Right cardiac atrium (tissue), 5 donors: ENCODE data around the gene CIDEA. TPM values are rescaled to one million over a fixed set of nuclear protein-coding genes. Genes with fewer than 3 reads are reported as not detected.
A peak's percentile ranks its signal among the peaks of the same experiment; 100 is the strongest.
"Not testable (repeated sequence)": the region's sequence is repeated elsewhere in the genome, so short reads cannot be mapped to it uniquely, and the experiment has no call there.

Experiments used
- ATAC-seq, 2 donors: fragments of 200-7000 bp; cut with Tn5 transposase; one replicate each; pipeline versions ENCODE4 v1.8.0 to v1.9.1; 2020; ENCODE audit warnings: moderate library complexity in 2 of 2, mild to moderate bottlenecking in 1 of 2
- DNase-seq, 3 donors: peaks; one replicate each; pipeline ENCODE4 v3.0.0-alpha.2; 2020
- H3K27ac ChIP-seq: one replicate; pipeline ENCODE4 v1.5.1; 2013; ENCODE audit warnings: mild to moderate bottlenecking, low read length, control low read depth, moderate library complexity
- H3K27me3 ChIP-seq: one replicate; pipeline ENCODE4 v1.6.1; 2013; ENCODE audit not compliant: control insufficient read depth, insufficient read depth
- H3K4me1 ChIP-seq: one replicate; pipeline ENCODE4 v1.6.1; 2013; ENCODE audit warnings: low read length; ENCODE audit not compliant: control insufficient read depth, insufficient read depth
- H3K4me3 ChIP-seq: one replicate; pipeline ENCODE4 v1.5.1; 2013; ENCODE audit warnings: low read length, control low read depth
- H3K9me3 ChIP-seq: one replicate; pipeline ENCODE4 v1.6.1; 2013; ENCODE audit warnings: low read length; ENCODE audit not compliant: control insufficient read depth
- WGBS: extraction: QIAGEN DNeasy Blood & Tissue Kit; methylation state at CpG from one replicate; pipeline ENCODE4 v1.1.7; 2013; 5-methylcytosine and 5-hydroxymethylcytosine counted together
- intact Hi-C, 4 donors: fragments of 100-400 bp; cut with DNase I; formaldehyde crosslinking; loops; one replicate each; pipeline versions ENCODE4 v1.11.0 to v1.14.0; 2022 to 2023
- polyA plus RNA-seq: library from polyadenylated mRNA; stranded (reverse); fragments of 200-250 nt; gene quantifications from one replicate; pipeline ENCODE4 v1.2.3, GENCODE V29; 2013
- total RNA-seq, 4 donors: library from RNA; stranded (reverse); fragmentation: NEBNext Ultra II Directional; extraction: Animal tissue kit (Norgen Biotek cat#: 25700); gene quantifications; one replicate each; pipeline ENCODE4 v1.2.1, GENCODE V29; 2021
- donor health status: healthy with polysubstance abuse.
- donor health status: DM: no; HTN: yes; CAD: no.
- donor health status: DM: no; HTN: no; CAD: no.
- donor health status: DM: no; HTN: yes; CAD: no; lungs with severe emphysema.
- donor health status: DM: yes; HTN: yes; CAD: no.

Gene CIDEA
- total and polyA plus RNA-seq, 5 donors, result 0.26 to 6.0 (median 0.77) TPM

GRCh38 chr18:12228308-12228707, 25.9 kb upstream of the CIDEA start:
- WGBS, result 48% methylated on average over 3 of the region's 3 CpGs
- intact Hi-C loops, H3K27ac ChIP-seq, ATAC-seq, H3K4me3 ChIP-seq, H3K9me3 ChIP-seq, DNase-seq, H3K4me1 ChIP-seq, H3K27me3 ChIP-seq: not testable (repeated sequence)

GRCh38 chr18:12230561-12230960, 23.6 kb upstream of the CIDEA start:
- not testable (repeated sequence) for H3K27ac ChIP-seq, H3K4me3 ChIP-seq, H3K27me3 ChIP-seq, H3K4me1 ChIP-seq, H3K9me3 ChIP-seq, DNase-seq, ATAC-seq
- intact Hi-C loops, result loop anchor here in 1 of 4 donors (10.0 kb wide), 1 partner anchor 136 kb away; the partner anchor contains the start of gene ANKRD62
- WGBS, result 96% methylated on average over 8 of the region's 8 CpGs

GRCh38 chr18:12231040-12231882, 22.9 kb upstream of the CIDEA start:
- Histone ChIP-seq H3K4me3 (no peak overlapping the region), H3K9me3 (no peaks in the 10 kb centered on the region), H3K27ac (no peak overlapping the region), H3K4me1 (no peaks in the 10 kb centered on the region), H3K27me3 (no peaks in the 10 kb centered on the region)
- DNase-seq (no peak), ATAC-seq (no peak)
- intact Hi-C loops, result loop anchor here in 1 of 4 donors (10.0 kb wide), 1 partner anchor 136 kb away; the partner anchor contains the start of gene ANKRD62
- 90% methylated on average over 17 of the region's 17 CpGs for WGBS

GRCh38 chr18:12231986-12232385, 22.2 kb upstream of the CIDEA start:
- intact Hi-C loops, result loop anchor here in 1 of 4 donors (10.0 kb wide), 1 partner anchor 137 kb away; the partner anchor contains the start of gene ANKRD62
- H3K4me1 ChIP-seq, result no peaks in the 10 kb centered on the region
- ATAC-seq (no peak), DNase-seq (no peak)
- no peaks in the 10 kb centered on the region for H3K9me3 ChIP-seq
- H3K4me3 ChIP-seq, result no peak overlapping the region
- 91% methylated on average over 9 of the region's 9 CpGs for WGBS
- H3K27me3 ChIP-seq, result no peaks in the 10 kb centered on the region
- H3K27ac ChIP-seq, result no peak overlapping the region

- no peak for DNase-seq
- H3K27ac ChIP-seq, result no peak overlapping the region
- no peaks in the 10 kb centered on the region for H3K27me3 ChIP-seq
- no peak overlapping the region for H3K4me3 ChIP-seq
- WGBS, result 57% methylated on average over 5 of the region's 5 CpGs
- H3K9me3 ChIP-seq, result no peaks in the 10 kb centered on the region
- H3K4me1 ChIP-seq, result no peaks in the 10 kb centered on the region
- intact Hi-C loops, result loop anchor here in 1 of 4 donors (10.0 kb wide), 1 partner anchor 139 kb away; the partner anchor contains the start of gene ANKRD62
- ATAC-seq, result no peak
Measured at GRCh38 chr18:12233378-12233777, 20.8 kb upstream of the CIDEA start.

GRCh38 chr18:12234451-12235190, 19.5 kb upstream of the CIDEA start:
- Histone ChIP-seq H3K4me1 (no peaks in the 10 kb centered on the region), H3K9me3 (no peaks in the 10 kb centered on the region), H3K4me3 (no peak overlapping the region), H3K27me3 (no peaks in the 10 kb centered on the region), H3K27ac (no peak overlapping the region)
- ATAC-seq, result no peak
- no peak for DNase-seq
- intact Hi-C loops, result loop anchor here in 2 of 4 donors (5.0 to 10.0 kb wide), 2 partner anchors 140 to 142 kb away; partner anchors contain the start of gene ANKRD62 (in 2 of the 2)
- 92% methylated on average over 19 of the region's 19 CpGs for WGBS

GRCh38 chr18:12236141-12236540, 18.0 kb upstream of the CIDEA start:
- H3K27me3 ChIP-seq, result no peaks in the 10 kb centered on the region
- intact Hi-C loops, result loop anchor here in 2 of 4 donors (5.0 to 10.0 kb wide), 2 partner anchors 141 to 144 kb away; partner anchors contain the start of gene ANKRD62 (in 2 of the 2)

GRCh38 chr18:12236934-12237832, 17.0 kb upstream of the CIDEA start:
- Histone ChIP-seq H3K4me3 (no peak overlapping the region), H3K27me3 (no peaks in the 10 kb centered on the region), H3K27ac (no peak overlapping the region), H3K9me3 (no peaks in the 10 kb centered on the region), H3K4me1 (no peaks in the 10 kb centered on the region)
- 35% methylated on average over 33 of the region's 33 CpGs for whole genome bisulfite sequencing
- DNase-seq, result peak; percentile 76 to 92 (median 92)
- ATAC-seq, result peak; percentile 92 to 96
- intact Hi-C loops, result loop anchor here in 2 of 4 donors (5.0 to 10.0 kb wide), 2 partner anchors 142 to 145 kb away; partner anchors contain the start of gene ANKRD62 (in 2 of the 2)

More at GRCh38 chr18:12236141-12236540, 18.0 kb upstream of the CIDEA start:
- H3K4me3 ChIP-seq, result no peak overlapping the region
- no peaks in the 10 kb centered on the region for H3K9me3 ChIP-seq
- ATAC-seq, result no peak
- no peaks in the 10 kb centered on the region for H3K4me1 ChIP-seq
- WGBS, result 96% methylated on average over 16 of the region's 16 CpGs
- no peak overlapping the region for H3K27ac ChIP-seq
- DNase-seq, result no peak

GRCh38 chr18:12238826-12239225, 15.3 kb upstream of the CIDEA start:
- H3K9me3 ChIP-seq, result no peaks in the 10 kb centered on the region
- no peak overlapping the region for H3K27ac ChIP-seq
- no peak overlapping the region for H3K4me3 ChIP-seq
- no peak for DNase-seq
- no peak for ATAC-seq
- H3K27me3 ChIP-seq, result no peaks in the 10 kb centered on the region
- intact Hi-C loops, result loop anchor here in 2 of 4 donors (5.0 to 10.0 kb wide), 2 partner anchors 144 to 147 kb away; partner anchors contain the start of gene ANKRD62 (in 2 of the 2)
- 42% methylated on average over 3 of the region's 3 CpGs for WGBS
- no peaks in the 10 kb centered on the region for H3K4me1 ChIP-seq

- no peak for DNase-seq
- intact Hi-C loops, result loop anchor here in 2 of 4 donors (5.0 to 10.0 kb wide), 2 partner anchors 145 to 147 kb away; partner anchors contain the start of gene ANKRD62 (in 2 of the 2)
- Histone ChIP-seq H3K9me3 (no peaks in the 10 kb centered on the region), H3K4me1 (no peaks in the 10 kb centered on the region), H3K4me3 (no peak overlapping the region), H3K27ac (no peak overlapping the region), H3K27me3 (no peaks in the 10 kb centered on the region)
- 85% methylated on average over 6 of the region's 6 CpGs for WGBS
- ATAC-seq, result no peak
Measured at GRCh38 chr18:12239431-12239830, 14.7 kb upstream of the CIDEA start.
